ENCODE measurements around the gene APCDD1L. TPM values are rescaled to one million over a fixed set of nuclear protein-coding genes. Genes with fewer than 3 reads are reported as not detected.

The APCDD1L gene
- total RNA-seq, 4 donors from 2014 or later, result 0.21 to 0.30 TPM; not detected in 2

DNA sequence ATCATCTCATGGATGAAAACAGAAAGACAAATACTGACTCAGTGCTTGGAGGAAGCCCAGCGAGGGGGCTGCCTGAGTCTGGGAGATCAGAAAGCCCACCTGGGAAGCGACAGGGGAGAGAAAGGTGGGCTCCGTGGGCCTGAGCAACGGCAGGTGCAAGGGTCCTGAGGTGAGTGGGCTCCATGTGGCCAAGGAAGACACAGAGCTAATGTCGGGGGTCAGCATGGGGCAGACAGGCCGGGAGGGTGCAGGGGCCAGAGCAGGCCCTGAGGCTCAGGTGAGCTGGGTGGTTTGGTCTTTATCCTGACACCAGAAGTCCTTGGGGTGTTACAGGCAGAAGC, 18.8 kb downstream of the APCDD1L start:
- Histone ChIP-seq H3K9me3 (peaks cover 0 to 4% (median 0%) of the 10 kb centered on the region in 4 donors), H3K4me1 (no peaks in the 10 kb centered on the region), H3K4me3 (no peak overlapping the region), H3K36me3 (peaks cover 0 to under 1% (median 0%) of the 10 kb centered on the region in 3 donors), H3K27me3 (no peaks in the 10 kb centered on the region), H3K27ac (no peak overlapping the region)
- DNase-seq (ENCODE audit: low spot score in 2 of 2), result no peak
- TF ChIP-seq, protein P1, sequence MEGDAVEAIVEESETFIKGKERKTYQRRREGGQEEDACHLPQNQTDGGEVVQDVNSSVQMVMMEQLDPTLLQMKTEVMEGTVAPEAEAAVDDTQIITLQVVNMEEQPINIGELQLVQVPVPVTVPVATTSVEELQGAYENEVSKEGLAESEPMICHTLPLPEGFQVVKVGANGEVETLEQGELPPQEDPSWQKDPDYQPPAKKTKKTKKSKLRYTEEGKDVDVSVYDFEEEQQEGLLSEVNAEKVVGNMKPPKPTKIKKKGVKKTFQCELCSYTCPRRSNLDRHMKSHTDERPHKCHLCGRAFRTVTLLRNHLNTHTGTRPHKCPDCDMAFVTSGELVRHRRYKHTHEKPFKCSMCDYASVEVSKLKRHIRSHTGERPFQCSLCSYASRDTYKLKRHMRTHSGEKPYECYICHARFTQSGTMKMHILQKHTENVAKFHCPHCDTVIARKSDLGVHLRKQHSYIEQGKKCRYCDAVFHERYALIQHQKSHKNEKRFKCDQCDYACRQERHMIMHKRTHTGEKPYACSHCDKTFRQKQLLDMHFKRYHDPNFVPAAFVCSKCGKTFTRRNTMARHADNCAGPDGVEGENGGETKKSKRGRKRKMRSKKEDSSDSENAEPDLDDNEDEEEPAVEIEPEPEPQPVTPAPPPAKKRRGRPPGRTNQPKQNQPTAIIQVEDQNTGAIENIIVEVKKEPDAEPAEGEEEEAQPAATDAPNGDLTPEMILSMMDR (IDR thresholded peaks at IDR 0.05), result no peak
- no peak for TF ChIP-seq EP300 (IDR thresholded peaks at IDR 0.05)
- TF ChIP-seq POLR2A (IDR thresholded peaks at IDR 0.05), result no peak
- 92 to 93% methylated on average over 6 of the region's 6 CpGs for WGBS, 2 donors

- DNase-seq (ENCODE audit: low spot score in 2 of 2), result no peak
- H3K4me3 ChIP-seq, result no peak overlapping the region
- WGBS, 2 donors, result 85 to 87% methylated on average over 13 to 14 of the region's 15 CpGs
- H3K27me3 ChIP-seq, result no peaks in the 10 kb centered on the region
- no peaks in the 10 kb centered on the region for H3K36me3 ChIP-seq
- H3K9me3 ChIP-seq, result no peaks in the 10 kb centered on the region
- no peaks in the 10 kb centered on the region for H3K4me1 ChIP-seq
- no peak for TF ChIP-seq EP300 (IDR thresholded peaks at IDR 0.05)
- TF ChIP-seq POLR2A (IDR thresholded peaks at IDR 0.05), result no peak
- TF ChIP-seq, protein P1 (IDR thresholded peaks at IDR 0.05), result no peak
- no peak overlapping the region for H3K27ac ChIP-seq
These were observed 19.4 kb downstream of the APCDD1L start for GRCh38 chr20:58495623-58496428.

GRCh38 chr20:58494923-58495622, 20.1 kb downstream of the APCDD1L start:
- WGBS, 2 donors, result 86 to 88% methylated on average over 11 to 13 of the region's 13 CpGs
- no peaks in the 10 kb centered on the region for H3K36me3 ChIP-seq
- H3K9me3 ChIP-seq, result no peaks in the 10 kb centered on the region
- TF ChIP-seq, protein P1 (IDR thresholded peaks at IDR 0.05), result no peak
- no peak for TF ChIP-seq POLR2A (IDR thresholded peaks at IDR 0.05)
- H3K4me3 ChIP-seq, result no peak overlapping the region
- no peaks in the 10 kb centered on the region for H3K27me3 ChIP-seq
- no peak for DNase-seq (ENCODE audit: low spot score in 2 of 2)
- no peaks in the 10 kb centered on the region for H3K4me1 ChIP-seq
- H3K27ac ChIP-seq, result no peak overlapping the region

DNA sequence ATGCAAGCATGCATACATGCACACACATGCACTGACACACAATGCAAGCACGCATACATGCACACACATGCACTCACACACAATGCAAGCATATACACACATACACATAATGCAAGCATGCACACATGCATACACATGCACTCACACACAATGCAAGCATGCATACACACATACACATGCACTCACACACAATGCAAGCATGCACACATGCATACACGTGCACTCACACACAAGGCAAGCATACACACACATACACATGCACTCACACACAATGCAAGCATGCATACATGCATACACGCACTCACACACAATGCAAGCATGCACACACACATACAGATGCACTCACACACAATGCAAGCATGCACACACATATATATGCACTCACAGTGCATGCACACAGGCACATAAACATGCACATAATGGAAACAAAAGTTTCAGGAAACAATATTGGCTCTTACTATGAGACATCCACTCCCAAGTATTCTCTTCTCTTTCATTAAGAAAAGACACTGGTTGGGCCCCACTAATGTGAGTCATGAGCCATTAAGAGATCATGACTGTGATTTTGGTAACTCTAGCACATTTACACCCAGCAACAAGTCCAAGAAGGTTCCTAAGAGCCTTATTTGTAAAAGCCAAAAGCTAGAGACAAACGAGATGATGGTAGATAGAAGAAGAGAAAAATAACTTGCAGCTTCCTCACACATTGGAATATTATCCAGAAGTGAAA, 22.2 kb downstream of the APCDD1L start:
- DNase-seq (ENCODE audit: low spot score in 2 of 2), result no peak
- H3K4me3 ChIP-seq, result no peak overlapping the region
- no peaks in the 10 kb centered on the region for H3K27me3 ChIP-seq
- H3K4me1 ChIP-seq, result no peaks in the 10 kb centered on the region
- H3K9me3 ChIP-seq, result peaks cover 0 to 10% (median 0%) of the 10 kb centered on the region in 4 donors
- H3K27ac ChIP-seq, result no peak overlapping the region
- WGBS, 2 donors, result 75 to 86% methylated on average over 4 of the region's 4 CpGs
- TF ChIP-seq, protein P1 (IDR thresholded peaks at IDR 0.05), result no peak
- no peak for TF ChIP-seq POLR2A (IDR thresholded peaks at IDR 0.05)
- no peak for TF ChIP-seq EP300 (IDR thresholded peaks at IDR 0.05)
- no peaks in the 10 kb centered on the region for H3K36me3 ChIP-seq
